Activated T-cell treated with anti-CD3 and anti-CD28 coated beads for 4 hours (primary cell): ENCODE data around the gene TRPC6.

Experiments used
- DNase-seq: peaks from one replicate; pipeline ENCODE4 v3.0.0-alpha.2; 2020

TRPC6 gene

DNA sequence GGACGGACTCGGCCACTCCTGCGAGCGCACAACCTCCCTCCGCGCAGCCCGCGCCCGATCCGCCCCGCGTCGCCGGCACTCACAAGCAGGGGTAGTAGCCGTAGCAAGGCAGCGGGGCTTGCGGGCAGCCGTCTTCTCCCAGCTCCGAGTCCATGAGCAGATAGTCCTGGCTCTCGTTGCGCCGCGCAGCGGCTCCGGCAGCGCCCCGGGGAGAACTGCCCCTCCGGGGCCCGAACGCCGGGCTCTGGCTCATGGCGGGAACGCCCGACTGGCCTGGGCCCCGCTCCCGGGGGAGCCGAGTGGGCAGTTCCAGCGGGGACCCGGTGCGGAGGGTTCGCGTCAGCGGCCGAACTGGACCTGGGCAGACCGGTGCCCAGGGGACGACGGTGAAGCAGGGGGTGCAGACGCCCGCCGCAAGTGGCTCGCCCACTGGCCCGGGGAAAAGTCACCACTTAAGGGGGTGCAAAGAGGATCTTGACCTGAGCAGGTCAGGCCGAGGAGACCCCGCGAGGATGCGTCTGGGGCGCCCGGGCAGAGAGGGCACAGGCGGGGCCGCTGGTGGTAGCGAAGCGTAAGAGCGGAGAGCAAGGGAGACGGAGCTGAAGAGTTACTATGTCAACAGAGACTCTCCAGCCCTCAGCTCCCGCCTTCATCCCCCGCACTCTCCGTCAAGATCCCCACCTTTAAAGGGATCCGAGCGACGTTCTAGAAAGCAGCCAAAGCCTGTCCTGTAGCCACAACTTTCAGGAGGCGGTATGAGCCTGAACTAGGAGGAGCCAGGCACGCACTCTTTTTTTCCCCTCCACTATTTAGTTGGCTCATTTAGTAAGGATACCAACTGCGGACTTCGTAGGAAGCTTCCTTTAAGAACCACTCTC lies at the start of gene TRPC6:
Gene TRPC6, minus strand, starts transcription at position 757 of the 878 bp plus-strand sequence. Its CDS starts 504 bp downstream, at position 253.
- no peak for DNase-seq

DNA sequence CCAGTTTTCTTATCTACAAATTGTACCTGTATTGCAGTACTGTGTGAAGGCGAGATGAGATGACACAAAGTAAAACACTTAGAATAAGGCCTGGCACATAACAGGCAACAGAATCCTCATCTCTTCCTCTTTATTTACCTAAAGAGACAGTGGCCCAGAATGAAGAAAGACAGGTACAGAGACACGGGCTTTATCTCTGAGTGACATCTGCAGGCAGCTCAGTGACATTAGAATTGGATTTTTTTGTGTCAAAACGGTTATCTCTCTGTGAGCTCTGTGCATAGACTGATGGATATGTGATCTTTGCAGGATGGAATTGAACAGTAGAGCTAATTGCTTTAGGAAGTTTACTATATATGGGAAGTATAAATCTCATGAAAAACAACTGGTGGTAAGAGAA lies 36.2 kb upstream of the TRPC6 start:
- DNase-seq, result no peak

DNA sequence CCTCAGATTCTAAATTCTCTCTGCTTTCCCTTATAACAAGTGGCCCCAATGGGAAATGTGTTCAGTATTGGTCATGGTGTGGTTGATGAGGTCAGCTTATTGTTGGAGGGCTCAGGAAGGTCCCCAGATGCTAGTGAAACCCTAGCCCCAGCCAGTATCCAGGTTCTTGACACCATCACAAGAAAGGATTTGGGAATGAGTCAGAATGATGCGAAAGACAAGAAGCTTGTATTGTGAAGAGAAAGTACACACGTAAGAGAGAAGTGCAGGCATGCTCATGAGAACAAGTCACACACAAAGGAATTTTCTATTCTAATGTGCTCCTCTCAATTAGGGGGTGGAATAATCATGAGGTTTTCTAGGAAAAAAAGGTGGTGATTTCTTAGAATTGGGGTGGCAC lies 34.9 kb upstream of the TRPC6 start:
- DNase-seq, result no peak

DNA sequence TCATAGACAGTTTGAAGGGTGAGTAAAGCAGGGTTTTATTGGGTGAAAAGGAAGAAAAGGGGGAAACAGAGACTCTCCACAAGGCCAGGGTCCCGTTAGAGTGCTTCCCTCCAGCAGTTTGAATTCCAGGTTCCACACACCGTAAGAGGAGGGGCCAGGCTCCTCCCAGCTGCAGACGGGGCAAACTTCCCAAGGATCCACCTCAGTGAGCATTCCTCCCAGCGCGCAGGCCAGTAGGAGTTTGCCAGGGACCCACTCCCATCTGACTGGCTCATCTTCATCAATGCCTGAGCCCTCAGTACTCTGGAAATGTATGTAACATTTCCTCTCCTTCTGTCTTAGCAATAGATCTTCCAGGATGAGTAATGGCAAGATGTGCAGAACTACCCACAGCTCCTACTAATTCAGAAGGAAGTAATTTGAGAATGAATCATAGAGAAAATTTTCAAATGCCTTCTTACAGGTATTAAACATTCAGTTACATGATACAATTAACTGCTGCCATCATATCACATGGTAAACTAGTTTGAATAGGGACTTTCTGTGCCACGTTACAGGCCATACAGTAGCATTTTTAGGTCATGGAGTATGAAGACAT lies 34.0 kb upstream of the TRPC6 start:
- no peak for DNase-seq

- no peak for DNase-seq
These were observed 28.7 kb upstream of the TRPC6 start for GRCh38 chr11:101612481-101612880.

DNA sequence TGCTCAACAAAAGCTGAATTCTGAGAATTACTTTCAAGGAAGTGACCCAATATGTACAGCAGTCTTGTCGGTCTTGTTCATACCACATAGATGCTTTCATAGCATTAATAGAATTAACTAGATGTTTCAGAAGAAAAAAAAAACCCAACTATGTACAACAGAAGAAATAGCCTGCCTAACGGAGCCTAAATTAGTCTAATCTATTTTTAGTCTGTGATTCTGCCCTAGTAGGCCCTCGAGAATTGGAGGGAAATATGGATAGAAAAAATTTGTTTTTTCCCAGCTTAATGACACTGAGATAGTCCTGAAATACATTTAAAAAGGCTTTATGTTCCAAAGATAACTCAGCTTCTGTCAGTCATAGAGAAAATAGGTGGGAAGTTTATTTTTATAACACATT lies 17.1 kb upstream of the TRPC6 start:
- no peak for DNase-seq

GRCh38 chr11:101586965-101587364 lies 3.2 kb upstream of the TRPC6 start:
- DNase-seq, result no peak

DNA sequence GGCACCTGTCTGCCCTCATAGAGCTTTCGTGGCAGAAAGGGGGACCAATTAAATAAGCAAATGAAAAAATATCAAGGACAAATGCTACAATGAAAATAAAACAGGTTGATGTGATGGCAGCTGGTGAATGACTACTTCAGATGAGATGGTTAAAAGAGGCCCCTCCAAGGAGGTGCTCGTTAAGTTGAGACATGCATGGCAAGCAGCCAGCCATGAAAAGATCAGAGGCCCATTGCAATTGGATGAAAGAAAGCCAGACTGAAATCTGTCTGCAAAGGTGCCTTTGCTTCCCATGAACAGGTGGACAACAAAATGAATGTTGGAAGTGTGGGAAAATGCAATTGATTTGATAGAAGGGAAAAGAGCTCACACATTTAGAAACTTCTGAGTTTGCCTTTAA lies 848 bp upstream of the TRPC6 start:
- DNase-seq, result no peak

- no peak for DNase-seq
These were observed 315 bp upstream of the TRPC6 start for GRCh38 chr11:101584129-101584515.

DNA sequence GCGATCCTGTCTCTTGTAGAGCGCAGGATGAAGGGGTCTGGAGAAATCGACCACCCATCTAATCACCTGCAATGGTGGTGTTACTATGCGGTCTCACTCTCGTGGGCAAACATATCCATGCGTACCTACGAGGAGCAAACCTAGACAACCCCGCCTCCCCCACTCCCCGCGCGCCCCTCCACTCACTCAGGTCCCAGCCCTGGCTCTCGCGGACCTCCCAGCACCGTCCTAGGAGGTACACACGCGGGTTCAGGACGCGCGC lies 887 bp downstream of the TRPC6 start:
- no peak for DNase-seq

GRCh38 chr11:101582236-101582988 lies 1.4 kb downstream of the TRPC6 start:
- DNase-seq, result no peak

GRCh38 chr11:101577461-101577860 lies 6.3 kb downstream of the TRPC6 start:
- no peak for DNase-seq

- no peak for DNase-seq
These were observed 7.4 kb downstream of the TRPC6 start for GRCh38 chr11:101576456-101576855.

- DNase-seq, result no peak
These were observed 8.9 kb downstream of the TRPC6 start for GRCh38 chr11:101574886-101575285.

DNA sequence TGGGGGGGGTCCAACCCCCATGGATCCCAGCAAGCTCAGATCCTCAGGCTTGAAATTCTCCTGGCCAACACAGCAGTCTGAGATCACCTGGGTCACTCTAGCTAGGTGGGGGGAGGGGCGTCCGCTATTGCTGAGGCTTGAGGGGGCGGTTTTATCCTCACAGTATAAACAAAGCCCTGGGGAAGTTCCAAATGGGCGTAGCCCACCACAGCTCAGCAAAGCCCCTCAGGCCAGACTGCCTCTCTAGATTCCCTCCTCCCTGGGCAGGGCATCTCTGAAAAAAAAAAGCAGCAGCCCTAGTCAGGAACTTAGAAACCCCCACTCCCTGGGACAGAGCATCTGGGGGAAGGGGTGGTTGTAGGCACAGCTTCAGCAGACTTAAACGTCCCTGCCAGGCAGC lies 16.7 kb downstream of the TRPC6 start:
- DNase-seq, result no peak

DNA sequence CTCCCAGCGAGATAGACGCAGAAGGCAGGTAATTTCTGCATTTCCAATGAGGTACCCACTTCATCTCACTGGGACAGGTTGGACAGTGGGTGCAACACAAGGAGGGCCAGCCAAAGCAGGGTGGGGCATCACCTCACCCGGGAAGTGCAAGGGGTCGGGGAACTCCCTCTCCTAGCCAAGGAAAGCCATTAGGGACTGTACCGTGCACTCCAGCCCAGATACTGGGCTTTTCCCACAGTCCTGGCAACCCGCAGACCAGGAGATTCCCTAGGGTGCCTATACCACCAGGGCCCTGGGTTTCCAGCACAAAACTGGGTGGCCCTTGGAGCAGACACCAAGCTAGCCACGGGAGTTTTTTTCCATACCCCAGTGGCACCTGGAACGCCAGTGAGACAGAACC lies 17.2 kb downstream of the TRPC6 start:
- DNase-seq, result no peak

GRCh38 chr11:101563166-101563565 lies 20.6 kb downstream of the TRPC6 start:
- no peak for DNase-seq

GRCh38 chr11:101555366-101555765 lies 28.4 kb downstream of the TRPC6 start:
- no peak for DNase-seq

DNA sequence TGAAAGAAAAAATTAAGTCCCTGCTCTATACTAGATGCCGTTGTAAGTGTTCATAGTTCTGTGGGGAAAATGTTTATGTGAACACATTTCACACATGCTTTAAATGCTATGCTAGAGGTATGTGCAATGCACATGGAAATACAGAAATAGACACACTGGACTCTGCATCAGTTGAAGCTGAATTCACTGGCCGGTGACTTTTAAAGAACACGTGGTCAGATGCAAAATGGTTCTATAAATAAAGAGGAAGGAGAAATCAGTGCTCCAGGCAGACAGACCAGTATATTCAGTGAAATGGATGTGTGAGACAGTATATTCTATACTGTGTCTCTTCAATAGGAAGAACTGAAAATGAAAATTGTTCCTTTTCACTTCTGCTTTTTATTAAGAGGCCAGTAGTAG lies 29.9 kb downstream of the TRPC6 start:
- no peak for DNase-seq

- no peak for DNase-seq
These were observed 30.9 kb downstream of the TRPC6 start for GRCh38 chr11:101552888-101553287.

- no peak for DNase-seq
These were observed 55.3 kb downstream of the TRPC6 start for GRCh38 chr11:101528541-101528940.

GRCh38 chr11:101523634-101524260 lies 60.1 kb downstream of the TRPC6 start:
- no peak for DNase-seq

- no peak for DNase-seq
These were observed 60.6 kb downstream of the TRPC6 start for GRCh38 chr11:101523193-101523592.

GRCh38 chr11:101521821-101522220 lies 62.0 kb downstream of the TRPC6 start:
- DNase-seq, result no peak
